ENCODE results near the gene TNFRSF6B. TPM values are rescaled to one million over a fixed set of nuclear protein-coding genes. Genes with fewer than 3 reads are reported as not detected.

TNFRSF6B gene
- total RNA-seq, 1 experiment from 2014 or later = not detected

- peak overlapping the region; percentile 91 for H3K27ac ChIP-seq (ENCODE audit: low read length)
- in situ Hi-C loops (cut with HindIII; ENCODE audit: low pct_unique_long_range_greater_than_20kb, low sequenced_read_pairs) = no loop called here
- DNase-seq (ENCODE audit: low read depth, low spot score) (no peak), ATAC-seq (no peak)
- ChIA-PET POLR2A (interaction anchor here (0.6 kb wide), 1 partner anchor 172 kb away, joined by 7 read pairs; no protein-coding TSS in a partner anchor), CTCF (no interaction called here)
- H3K4me1 ChIP-seq (ENCODE audit: control insufficient read depth, insufficient read depth, low read length) = peaks cover 42% of the 10 kb centered on the region
- no peaks in the 10 kb centered on the region for H3K27me3 ChIP-seq (ENCODE audit: control insufficient read depth, insufficient read depth, low read length)
- TF ChIP-seq REST (IDR thresholded peaks at IDR 0.05; ENCODE audit: insufficient read depth in 1 of 2, low read depth in 2 of 2, low read length in 1 of 2) = no peak
- no peak for TF ChIP-seq SIN3A (IDR thresholded peaks at IDR 0.05; ENCODE audit: borderline replicate concordance, insufficient read depth, low read depth, low read length)
- TF ChIP-seq TCF7L2 (IDR thresholded peaks at IDR 0.05; ENCODE audit: low read depth, low read length) = no peak
- TF ChIP-seq CTCF (IDR thresholded peaks at IDR 0.05) = no peak
- TF ChIP-seq POLR2AphosphoS5 (IDR thresholded peaks at IDR 0.05; ENCODE audit: low read depth, low read length) = no peak
- peak overlapping the region in 1 of 2 experiments; percentile 76; a peak in 2 of 4 replicates for H3K4me3 ChIP-seq (ENCODE audit: low read depth in 2 of 2, low read length in 2 of 2)
- BruUV-seq (replicated peaks) = no TSS peak
- intact Hi-C loops (cut with micrococcal nuclease; ENCODE audit: unreplicated experiment) = no loop called here
- H3K36me3 ChIP-seq (ENCODE audit: control insufficient read depth, insufficient read depth, low read length) = peaks cover 9% of the 10 kb centered on the region; the same call in 1 of the 2 replicates
- no peaks in the 10 kb centered on the region for H3K9me3 ChIP-seq (ENCODE audit: control insufficient read depth, insufficient read depth, low read depth, low read length)
Measured at GRCh38 chr20:63705232-63706026, 9.0 kb downstream of the TNFRSF6B start.

- CTCF ChIA-PET = no interaction called here
- Histone ChIP-seq H3K36me3 (ENCODE audit: control insufficient read depth, insufficient read depth, low read length) (peaks cover 9% of the 10 kb centered on the region; the same call in 1 of the 2 replicates), H3K27me3 (ENCODE audit: control insufficient read depth, insufficient read depth, low read length) (no peaks in the 10 kb centered on the region), H3K9me3 (ENCODE audit: control insufficient read depth, insufficient read depth, low read depth, low read length) (no peaks in the 10 kb centered on the region), H3K27ac (ENCODE audit: low read length) (peak overlapping the region; percentile 91), H3K4me1 (ENCODE audit: control insufficient read depth, insufficient read depth, low read length) (peaks cover 35% of the 10 kb centered on the region), H3K4me3 (ENCODE audit: low read depth in 2 of 2, low read length in 2 of 2) (peak overlapping the region; percentile 76 to 90)
- in situ Hi-C loops (cut with HindIII; ENCODE audit: low pct_unique_long_range_greater_than_20kb, low sequenced_read_pairs) (no loop called here), intact Hi-C loops (cut with micrococcal nuclease; ENCODE audit: unreplicated experiment) (no loop called here)
- no peak for DNase-seq (ENCODE audit: low read depth, low spot score)
- TF ChIP-seq SIN3A (IDR thresholded peaks at IDR 0.05; ENCODE audit: borderline replicate concordance, insufficient read depth, low read depth, low read length) = no peak
- no peak for TF ChIP-seq CTCF (IDR thresholded peaks at IDR 0.05)
- no peak for TF ChIP-seq REST (IDR thresholded peaks at IDR 0.05; ENCODE audit: insufficient read depth in 1 of 2, low read depth in 2 of 2, low read length in 1 of 2)
- no peak for TF ChIP-seq TCF7L2 (IDR thresholded peaks at IDR 0.05; ENCODE audit: low read depth, low read length)
- no peak for TF ChIP-seq POLR2AphosphoS5 (IDR thresholded peaks at IDR 0.05; ENCODE audit: low read depth, low read length)
- POLR2A ChIA-PET = interaction anchor here (0.6 kb wide), 1 partner anchor 171 kb away, joined by 7 read pairs; no protein-coding TSS in a partner anchor
- BruUV-seq (replicated peaks) = TSS peak; percentile 83
- no peak for ATAC-seq
Measured at GRCh38 chr20:63706027-63706695, 9.7 kb downstream of the TNFRSF6B start.

All from Panc1 (cell line).